ENCODE measurements around the gene TMEM17.

DNA sequence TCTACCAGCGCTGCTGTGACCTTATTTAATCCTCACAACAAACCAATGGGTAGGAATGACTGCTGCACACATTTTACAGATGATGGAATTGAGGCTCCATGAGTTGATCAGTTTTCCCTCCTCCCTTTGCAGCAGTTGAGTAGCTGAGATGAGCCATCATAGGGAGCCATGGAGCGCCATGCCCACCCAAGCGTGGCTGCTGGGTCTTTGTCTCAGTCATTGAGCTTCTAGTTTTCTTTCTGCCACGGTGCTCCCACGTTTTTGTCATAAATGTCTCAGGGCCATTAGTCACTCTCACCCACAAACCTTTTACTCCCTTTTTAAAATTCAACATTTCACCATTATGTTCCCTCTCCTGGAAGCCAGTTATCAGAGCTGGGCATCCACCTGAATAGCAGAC lies 45.8 kb downstream of the TMEM17 start:
- TF ChIP-seq RFX5 (IDR thresholded peaks at IDR 0.05; ENCODE audit: low read depth, low read length) (no peak), RCOR1 (IDR thresholded peaks at IDR 0.05; ENCODE audit: borderline replicate concordance in 1 of 2, low read depth in 2 of 2, low read length in 2 of 2) (no peak), EZH2 (IDR thresholded peaks at IDR 0.05; ENCODE audit: borderline replicate concordance, low read depth, low read length) (no peak), POLR2A (conservative IDR thresholded peaks at IDR 0.05) (no peak), CREM (IDR thresholded peaks at IDR 0.05; ENCODE audit: low read depth) (no peak), RBM17 (IDR thresholded peaks at IDR 0.05; ENCODE audit: borderline replicate concordance, low read depth, low read length) (no peak), ERF (CRISPR knock-in tag; IDR thresholded peaks at IDR 0.05) (no peak)
- TF ChIP-seq, protein P1, sequence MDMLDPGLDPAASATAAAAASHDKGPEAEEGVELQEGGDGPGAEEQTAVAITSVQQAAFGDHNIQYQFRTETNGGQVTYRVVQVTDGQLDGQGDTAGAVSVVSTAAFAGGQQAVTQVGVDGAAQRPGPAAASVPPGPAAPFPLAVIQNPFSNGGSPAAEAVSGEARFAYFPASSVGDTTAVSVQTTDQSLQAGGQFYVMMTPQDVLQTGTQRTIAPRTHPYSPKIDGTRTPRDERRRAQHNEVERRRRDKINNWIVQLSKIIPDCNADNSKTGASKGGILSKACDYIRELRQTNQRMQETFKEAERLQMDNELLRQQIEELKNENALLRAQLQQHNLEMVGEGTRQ (CRISPR knock-in tag; IDR thresholded peaks at IDR 0.05) = no peak
- TF ChIP-seq, protein P2, sequence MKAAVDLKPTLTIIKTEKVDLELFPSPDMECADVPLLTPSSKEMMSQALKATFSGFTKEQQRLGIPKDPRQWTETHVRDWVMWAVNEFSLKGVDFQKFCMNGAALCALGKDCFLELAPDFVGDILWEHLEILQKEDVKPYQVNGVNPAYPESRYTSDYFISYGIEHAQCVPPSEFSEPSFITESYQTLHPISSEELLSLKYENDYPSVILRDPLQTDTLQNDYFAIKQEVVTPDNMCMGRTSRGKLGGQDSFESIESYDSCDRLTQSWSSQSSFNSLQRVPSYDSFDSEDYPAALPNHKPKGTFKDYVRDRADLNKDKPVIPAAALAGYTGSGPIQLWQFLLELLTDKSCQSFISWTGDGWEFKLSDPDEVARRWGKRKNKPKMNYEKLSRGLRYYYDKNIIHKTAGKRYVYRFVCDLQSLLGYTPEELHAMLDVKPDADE (conservative IDR thresholded peaks at IDR 0.05; ENCODE audit: control insufficient read depth, low read depth, low read length) = no peak
- TF ChIP-seq, protein P3, sequence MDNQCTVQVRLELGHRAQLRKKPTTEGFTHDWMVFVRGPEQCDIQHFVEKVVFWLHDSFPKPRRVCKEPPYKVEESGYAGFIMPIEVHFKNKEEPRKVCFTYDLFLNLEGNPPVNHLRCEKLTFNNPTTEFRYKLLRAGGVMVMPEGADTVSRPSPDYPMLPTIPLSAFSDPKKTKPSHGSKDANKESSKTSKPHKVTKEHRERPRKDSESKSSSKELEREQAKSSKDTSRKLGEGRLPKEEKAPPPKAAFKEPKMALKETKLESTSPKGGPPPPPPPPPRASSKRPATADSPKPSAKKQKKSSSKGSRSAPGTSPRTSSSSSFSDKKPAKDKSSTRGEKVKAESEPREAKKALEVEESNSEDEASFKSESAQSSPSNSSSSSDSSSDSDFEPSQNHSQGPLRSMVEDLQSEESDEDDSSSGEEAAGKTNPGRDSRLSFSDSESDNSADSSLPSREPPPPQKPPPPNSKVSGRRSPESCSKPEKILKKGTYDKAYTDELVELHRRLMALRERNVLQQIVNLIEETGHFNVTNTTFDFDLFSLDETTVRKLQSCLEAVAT (IDR thresholded peaks at IDR 0.05) = no peak
